NCI-H128 (cell line): ENCODE data around the gene KIF23.

Experiments
- DNase-seq: peaks from one replicate; lab custom pipeline; 2025; ENCODE audit not compliant: unreplicated experiment; lab: John Stamatoyannopoulos, UW

KIF23 gene

DNA sequence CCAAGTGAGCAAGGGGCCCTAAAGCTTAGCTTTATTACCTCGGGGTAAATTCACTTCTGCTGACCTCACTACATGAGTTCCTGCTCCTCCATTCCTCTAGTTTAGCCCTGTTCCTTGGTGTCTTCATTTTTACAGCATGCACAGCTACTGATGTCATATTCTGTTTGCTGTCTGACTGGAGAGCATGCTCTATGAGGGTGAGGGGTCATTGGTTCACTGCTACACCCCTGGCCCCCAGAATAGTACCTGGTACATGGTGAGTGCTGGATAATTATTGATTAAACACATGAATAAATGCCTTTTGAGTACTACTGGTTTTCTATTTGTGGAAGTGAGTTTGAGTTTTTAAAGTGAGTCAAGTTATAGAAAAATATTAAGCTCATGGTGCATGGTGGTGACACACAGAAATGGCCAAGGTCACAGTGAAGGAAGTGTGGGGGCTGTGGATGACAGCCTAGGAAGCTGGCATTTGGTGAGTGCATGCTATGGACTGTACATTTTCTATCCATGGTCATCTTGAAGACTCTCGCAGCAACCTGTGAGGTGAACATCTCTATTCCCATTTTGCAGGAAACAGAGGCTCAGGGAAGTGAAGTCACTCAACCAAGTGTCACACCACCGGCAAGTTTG lies 72.4 kb downstream of the KIF23 start:
- no peak for DNase-seq

GRCh38 chr15:69489073-69489571 lies 75.0 kb downstream of the KIF23 start:
- no peak for DNase-seq

DNA sequence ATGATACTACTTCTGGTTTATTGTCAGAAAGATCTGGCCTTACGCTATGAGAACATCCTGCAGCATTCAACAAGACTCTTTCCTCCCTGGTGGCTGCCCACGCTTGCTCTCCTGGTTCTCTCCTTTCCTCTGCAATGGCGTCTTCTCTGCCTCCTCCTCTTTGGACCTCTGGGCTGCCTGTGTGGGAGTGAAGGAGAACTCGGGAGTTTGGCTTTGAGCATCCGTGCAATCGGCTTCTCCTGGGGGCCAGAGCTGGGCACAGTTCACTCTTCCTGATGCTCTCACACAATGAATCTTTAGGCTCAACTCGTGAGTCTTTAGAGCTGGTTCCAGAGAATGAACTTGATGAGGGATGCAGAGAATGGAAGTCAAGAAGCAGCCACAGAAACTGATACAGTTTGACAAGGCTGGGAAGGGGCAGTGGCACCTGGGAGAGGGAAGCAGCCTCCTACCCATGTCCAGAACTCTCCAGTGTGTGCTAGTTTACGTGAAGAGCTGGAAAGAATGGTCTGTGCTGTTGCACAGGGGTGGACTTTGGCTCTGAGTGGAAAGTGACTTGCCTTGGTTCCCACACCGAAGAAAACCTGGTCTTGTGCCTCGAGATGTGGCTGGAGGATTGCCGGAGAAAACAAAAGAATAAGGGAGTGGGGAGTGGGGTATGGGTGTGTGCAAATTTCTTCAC lies 76.3 kb downstream of the KIF23 start:
- DNase-seq, result no peak

GRCh38 chr15:69491038-69491505 lies 76.9 kb downstream of the KIF23 start:
- no peak for DNase-seq

GRCh38 chr15:69493406-69493805 lies 79.3 kb downstream of the KIF23 start:
- no peak for DNase-seq

- DNase-seq, result no peak
Observed at GRCh38 chr15:69496001-69496400, 81.9 kb downstream of the KIF23 start.

GRCh38 chr15:69497076-69497475 lies 82.9 kb downstream of the KIF23 start:
- no peak for DNase-seq

DNA sequence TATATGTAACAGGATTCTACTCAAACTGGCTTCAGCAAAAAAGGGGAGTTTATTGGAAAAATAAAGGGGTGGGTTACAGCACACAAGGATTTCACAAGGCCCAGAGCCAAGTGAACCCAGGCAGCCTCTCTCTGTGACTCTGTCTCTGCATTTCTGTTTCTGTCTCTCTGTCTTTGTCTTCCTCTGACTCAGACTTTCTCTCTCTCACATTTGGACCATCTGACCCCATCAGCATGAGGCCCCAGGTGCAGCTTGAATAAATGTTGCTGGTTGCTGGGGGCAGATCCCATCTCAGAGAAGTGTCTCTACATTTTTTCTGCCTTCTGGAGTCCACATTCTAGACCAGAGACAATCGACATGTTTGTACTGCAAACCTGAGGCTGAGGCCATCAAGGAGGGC lies 83.5 kb downstream of the KIF23 start:
- no peak for DNase-seq
